ENCODE results near the gene MEIS3.

DNA sequence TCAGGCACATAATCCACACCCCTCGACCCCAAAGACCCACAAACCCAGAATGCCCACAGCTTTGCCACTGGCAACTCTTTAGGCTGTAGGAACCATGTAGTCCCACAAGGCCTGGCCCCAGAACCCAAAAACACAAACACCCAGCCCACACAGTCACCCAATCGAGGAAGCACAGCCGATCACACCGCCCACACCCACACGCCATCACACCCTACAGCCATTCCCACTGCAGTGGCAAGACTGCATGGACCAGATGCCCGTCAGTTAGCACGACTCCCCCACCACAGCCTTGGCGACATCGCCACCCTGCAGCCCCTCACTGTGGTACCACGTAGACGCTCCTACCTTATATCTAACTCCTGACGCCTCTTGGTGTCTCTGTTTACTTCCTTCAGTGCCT, 24.0 kb upstream of the MEIS3 start:
- TF ChIP-seq, protein P1, sequence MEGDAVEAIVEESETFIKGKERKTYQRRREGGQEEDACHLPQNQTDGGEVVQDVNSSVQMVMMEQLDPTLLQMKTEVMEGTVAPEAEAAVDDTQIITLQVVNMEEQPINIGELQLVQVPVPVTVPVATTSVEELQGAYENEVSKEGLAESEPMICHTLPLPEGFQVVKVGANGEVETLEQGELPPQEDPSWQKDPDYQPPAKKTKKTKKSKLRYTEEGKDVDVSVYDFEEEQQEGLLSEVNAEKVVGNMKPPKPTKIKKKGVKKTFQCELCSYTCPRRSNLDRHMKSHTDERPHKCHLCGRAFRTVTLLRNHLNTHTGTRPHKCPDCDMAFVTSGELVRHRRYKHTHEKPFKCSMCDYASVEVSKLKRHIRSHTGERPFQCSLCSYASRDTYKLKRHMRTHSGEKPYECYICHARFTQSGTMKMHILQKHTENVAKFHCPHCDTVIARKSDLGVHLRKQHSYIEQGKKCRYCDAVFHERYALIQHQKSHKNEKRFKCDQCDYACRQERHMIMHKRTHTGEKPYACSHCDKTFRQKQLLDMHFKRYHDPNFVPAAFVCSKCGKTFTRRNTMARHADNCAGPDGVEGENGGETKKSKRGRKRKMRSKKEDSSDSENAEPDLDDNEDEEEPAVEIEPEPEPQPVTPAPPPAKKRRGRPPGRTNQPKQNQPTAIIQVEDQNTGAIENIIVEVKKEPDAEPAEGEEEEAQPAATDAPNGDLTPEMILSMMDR (IDR thresholded peaks at IDR 0.05) = no peak
- TF ChIP-seq POLR2A (IDR thresholded peaks at IDR 0.05) = no peak

Measured in upper lobe of left lung (tissue), 4 donors.